OCI-LY7 (cell line): ENCODE results near the gene ACTA2. TPM values are rescaled to one million over a fixed set of nuclear protein-coding genes. Genes with fewer than 3 reads are reported as not detected.
A peak's percentile ranks its signal among the peaks of the same experiment; 100 is the strongest.
"Not testable (repeated sequence)": the region's sequence is repeated elsewhere in the genome, so short reads cannot be mapped to it uniquely, and the experiment has no call there.

Experiments used
- BruUV-seq: library from RNA; stranded (reverse); fragments of 400-500 nt; replicated peaks from 2 replicates; lab custom pipeline; 2021; lab: Mats Ljungman, UMichigan
- CTCF ChIA-PET: fragments of 300-600 bp; sonication (Branson Sonifier 250); formaldehyde crosslinking; loops from one replicate; lab custom pipeline; 2022; ENCODE audit warnings: antibody characterized with exemption; ENCODE audit not compliant: unreplicated experiment; lab: Charles Lee
- POLR2A ChIA-PET: fragments of 300-600 bp; sonication (Branson Sonifier 250); formaldehyde crosslinking; loops from one replicate; lab custom pipeline; 2022; ENCODE audit warnings: antibody characterized with exemption; lab: Charles Lee
- DNase-seq: peaks from one replicate; pipeline ENCODE4 v3.0.0-alpha.2; 2015; ENCODE audit warnings: low spot score
- H2AFZ ChIP-seq: fragments of 200-600 bp; sonication (generic), shearing (Covaris generic); 2 replicates; pipeline ENCODE4 v1.6.1; 2014; ENCODE audit warnings: mild to moderate bottlenecking, antibody characterized with exemption, low read length, moderate library complexity
- H3K27ac ChIP-seq: fragments of 200-600 bp; sonication (generic); 2 replicates; pipeline ENCODE4 v1.5.1; 2014; ENCODE audit warnings: mixed run types, low read depth, mild to moderate bottlenecking, moderate library complexity, low read length, inconsistent platforms; ENCODE audit not compliant: poor library complexity, severe bottlenecking
- H3K36me3 ChIP-seq: fragments of 200-600 bp; sonication (generic); 2 replicates; pipeline ENCODE4 v1.6.1; 2014; ENCODE audit warnings: mild to moderate bottlenecking, antibody characterized with exemption, low read length, moderate library complexity, mixed read lengths; ENCODE audit not compliant: insufficient read depth
- H3K4me1 ChIP-seq: fragments of 200-600 bp; sonication (generic); 2 replicates; pipeline ENCODE4 v1.5.1; 2014; ENCODE audit warnings: mild to moderate bottlenecking, low read length; ENCODE audit not compliant: insufficient read depth, poor library complexity, severe bottlenecking
- H3K4me2 ChIP-seq: fragments of 200-600 bp; sonication (generic); 2 replicates; pipeline ENCODE4 v1.6.1; 2014; ENCODE audit warnings: mild to moderate bottlenecking, low read length
- H3K4me3 ChIP-seq: fragments of 200-600 bp; sonication (generic); 2 replicates; pipeline ENCODE4 v1.5.1; 2014; ENCODE audit warnings: mild to moderate bottlenecking, low read depth, low read length; ENCODE audit not compliant: poor library complexity, severe bottlenecking
- H3K79me2 ChIP-seq: fragments of 200-600 bp; sonication (generic); 2 replicates; pipeline ENCODE4 v1.6.1; 2016; ENCODE audit warnings: low read depth, mild to moderate bottlenecking, low read length, moderate library complexity, mixed read lengths; ENCODE audit not compliant: insufficient read depth
- H3K9me2 ChIP-seq: fragments of 200-600 bp; sonication (generic); 2 replicates; pipeline ENCODE4 v1.6.1; 2016; ENCODE audit warnings: mild to moderate bottlenecking, low read length, mixed read lengths; ENCODE audit not compliant: insufficient read depth
- H3K9me3 ChIP-seq: fragments of 200-600 bp; sonication (generic); 2 replicates; pipeline ENCODE4 v1.6.1; 2014; ENCODE audit warnings: mild to moderate bottlenecking, mixed run types, low read length, mixed read lengths
- H4K20me1 ChIP-seq: fragments of 200-600 bp; sonication (generic); 2 replicates; pipeline ENCODE4 v1.6.1; 2014; ENCODE audit warnings: mild to moderate bottlenecking, antibody characterized with exemption, low read length, moderate library complexity, mixed read lengths; ENCODE audit not compliant: insufficient read depth
- CTCF ChIP-seq: fragments of 200-600 bp; sonication (generic); conservative IDR thresholded peaks from 2 replicates; pipeline ENCODE4 v1.5.1; 2014; ENCODE audit warnings: mild to moderate bottlenecking, antibody characterized with exemption, low read length, moderate library complexity, mixed read lengths
- EZH2phosphoT487 ChIP-seq: fragments of 200-600 bp; sonication (generic); IDR thresholded peaks from 2 replicates; pipeline ENCODE4 v1.6.1; 2018; ENCODE audit warnings: low read depth, borderline replicate concordance, mild to moderate bottlenecking, mixed run types, antibody characterized with exemption, low read length, moderate library complexity, mixed read lengths
- intact Hi-C: fragments of 100-400 bp; cut with micrococcal nuclease; formaldehyde crosslinking; loops from one replicate; pipeline ENCODE4 v1.10.0; 2022; ENCODE audit not compliant: unreplicated experiment
- total RNA-seq, 2 experiments: library from RNA; depleted of rRNA in 1 of 2; stranded (reverse); fragments of >200 nt in 1 of 2; shearing (Covaris generic) in 1 of 2; gene quantifications; 2 replicates each; pipeline ENCODE4 v1.2.3, GENCODE V29; 2014 to 2022

ACTA2 gene
- total RNA-seq, 2 experiments from 2014 or later = 1.4 to 3.3 TPM

GRCh38 chr10:88932539-88933256 is 19.9 kb downstream of the ACTA2 start:
- CTCF ChIA-PET = interaction anchor here (0.6 to 5.1 kb wide), 2 partner anchors 44 to 97 kb away, joined by 3 to 68 read pairs; no protein-coding TSS in a partner anchor
- Histone ChIP-seq H3K9me3 (no peaks in the 10 kb centered on the region), H3K27ac (no peak overlapping the region), H3K4me3 (no peak overlapping the region), H3K79me2 (no peaks in the 10 kb centered on the region), H3K36me3 (peaks cover 24% of the 10 kb centered on the region), H3K4me1 (peaks cover 32% of the 10 kb centered on the region), H3K9me2 (no peaks in the 10 kb centered on the region), H2AFZ (no peak overlapping the region), H3K4me2 (peak overlapping the region; percentile 9; the same call in 1 of the 2 replicates), H4K20me1 (no peaks in the 10 kb centered on the region)
- no TSS peak for BruUV-seq
- TF ChIP-seq EZH2phosphoT487 = no peak
- peak; percentile 94 for TF ChIP-seq CTCF
- DNase-seq = peak; percentile 85
- POLR2A ChIA-PET = interaction anchor here (0.8 to 6.4 kb wide), 8 partner anchors 31 to 97 kb away, joined by 3 to 53 read pairs (median 4); no protein-coding TSS in a partner anchor
- intact Hi-C loops = loop anchor here (1.0 to 2.0 kb wide), 2 partner anchors 52 to 97 kb away; partner anchors contain the start of gene STAMBPL1

GRCh38 chr10:88932029-88932428 is 20.5 kb downstream of the ACTA2 start:
- POLR2A ChIA-PET = interaction anchor here (0.6 to 6.4 kb wide), 14 partner anchors 37 to 612 kb away, joined by 3 to 53 read pairs (median 5); no protein-coding TSS in a partner anchor
- peak overlapping the region; percentile 9; the same call in 1 of the 2 replicates for H3K4me2 ChIP-seq

DNA sequence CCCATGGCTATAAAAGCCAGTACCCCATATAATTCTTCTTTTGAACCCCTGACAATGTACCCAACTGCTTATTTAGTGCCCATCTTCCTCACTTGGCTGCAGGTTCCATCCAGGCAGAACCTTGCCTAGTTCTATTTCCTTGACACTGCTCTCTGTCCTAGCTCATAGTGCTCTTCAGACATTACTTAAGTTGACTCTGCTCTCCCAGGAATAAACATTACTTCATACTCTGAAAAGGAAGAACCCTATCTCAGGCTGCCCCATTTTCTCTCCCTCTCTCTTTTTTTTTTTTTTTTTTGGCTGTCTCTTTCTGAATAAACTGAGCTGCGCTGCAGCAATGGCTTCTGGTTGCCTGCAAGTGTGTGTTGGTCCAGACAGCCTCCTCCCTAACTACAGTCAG is 21.0 kb downstream of the ACTA2 start:
- H2AFZ ChIP-seq = no peak overlapping the region

More at GRCh38 chr10:88932029-88932428, 20.5 kb downstream of the ACTA2 start:
- not testable (repeated sequence) for H3K9me3 ChIP-seq, H2AFZ ChIP-seq, H3K27ac ChIP-seq, BruUV-seq, H3K9me2 ChIP-seq, H3K4me3 ChIP-seq, H3K79me2 ChIP-seq, H4K20me1 ChIP-seq, DNase-seq
- CTCF ChIA-PET = interaction anchor here (0.6 to 5.1 kb wide), 3 partner anchors 43 to 204 kb away, joined by 3 to 68 read pairs (median 3); no protein-coding TSS in a partner anchor
- intact Hi-C loops = loop anchor here (1.0 to 2.0 kb wide), 2 partner anchors 51 to 97 kb away; partner anchors contain the start of gene STAMBPL1
- peaks cover 30% of the 10 kb centered on the region for H3K36me3 ChIP-seq
- peaks cover 28% of the 10 kb centered on the region for H3K4me1 ChIP-seq

More for the DNA sequence above, 21.0 kb downstream of the ACTA2 start:
- no TSS peak for BruUV-seq
- H3K4me1 ChIP-seq = peaks cover 23% of the 10 kb centered on the region
- CTCF ChIA-PET = interaction anchor here (0.6 to 5.1 kb wide), 3 partner anchors 43 to 204 kb away, joined by 3 to 68 read pairs (median 3); no protein-coding TSS in a partner anchor
- no peaks in the 10 kb centered on the region for H3K9me3 ChIP-seq
- H3K4me3 ChIP-seq = no peak overlapping the region
- H3K27ac ChIP-seq = no peak overlapping the region
- H3K9me2 ChIP-seq = no peaks in the 10 kb centered on the region
- intact Hi-C loops = no loop called here
- no peaks in the 10 kb centered on the region for H3K79me2 ChIP-seq
- TF ChIP-seq EZH2phosphoT487 = no peak
- TF ChIP-seq CTCF = no peak
- no peak overlapping the region for H3K4me2 ChIP-seq
- DNase-seq = no peak
- no peaks in the 10 kb centered on the region for H4K20me1 ChIP-seq
- POLR2A ChIA-PET = interaction anchor here (0.6 to 6.4 kb wide), 12 partner anchors 36 to 612 kb away, joined by 3 to 53 read pairs (median 5); no protein-coding TSS in a partner anchor
- H3K36me3 ChIP-seq = peaks cover 35% of the 10 kb centered on the region
